K562 (cell line): ENCODE data around the gene LTBP1. TPM values are rescaled to one million over a fixed set of nuclear protein-coding genes. Genes with fewer than 3 reads are reported as not detected.

ENCODE experiments used
- ATAC-seq: fragments of 200-7000 bp; cut with Tn5 transposase; 3 replicates; pipeline ENCODE4 v1.9.1; 2020; ENCODE audit warnings: moderate library complexity
- BruUV-seq: library from RNA; stranded (reverse); fragments of 400-500 nt; replicated peaks from 2 replicates; lab custom pipeline; 2021; lab: Mats Ljungman, UMichigan
- CTCF ChIA-PET: fragments of 300-600 bp; formaldehyde crosslinking; extraction: SDS; loops from one replicate; lab custom pipeline; 2021; ENCODE audit warnings: low intra/inter-chr PET ratio; lab: Yijun Ruan, JAX
- POLR2A ChIA-PET: fragments of 300-600, 350-650 bp; sonication (Branson Sonifier 250); formaldehyde crosslinking; extraction: SDS; loops from one replicate; lab custom pipeline; 2021; ENCODE audit warnings: antibody characterized with exemption, inconsistent platforms; lab: Yijun Ruan, JAX
- DNase-seq, 4 experiments: peaks; one replicate each; pipeline versions ENCODE4 v3.0.0 to v3.0.0-alpha.2; 2011 to 2018; ENCODE audit warnings: low spot score in 3 of 4, mixed read lengths in 3 of 4; ENCODE audit errors: extremely low read depth in 1 of 4
- FAIRE-seq: peaks from 2 replicates; lab custom pipeline; 2011; peaks lifted over from hg19 to GRCh38; lab: Jason Lieb, UNC
- H2AFZ ChIP-seq: 2 replicates; pipeline ENCODE4 v1.6.0; 2011; ENCODE audit warnings: low read depth, low read length, control low read depth, inconsistent platforms
- H3K27ac ChIP-seq: fragments of 200-600 bp; 3 replicates; pipeline ENCODE4 v1.8.0; 2011; ENCODE audit warnings: low read depth, mild to moderate bottlenecking, control low read depth, inconsistent platforms, low read length, moderate library complexity, mixed read lengths; ENCODE audit errors: extremely low read depth
- H3K27me3 ChIP-seq, 2 experiments: fragments of 300-600 bp in 1 of 2; 2 replicates in 1 of 2; 3 replicates in 1 of 2; pipeline versions ENCODE4 v1.6.0 to v1.8.0; 2011; ENCODE audit warnings: inconsistent platforms in 2 of 2, low read length in 2 of 2, mild to moderate bottlenecking in 1 of 2, mixed read lengths in 1 of 2, moderate library complexity in 1 of 2; ENCODE audit not compliant: control insufficient read depth in 2 of 2, insufficient read depth in 2 of 2
- H3K36me3 ChIP-seq: fragments of 300-600 bp; 3 replicates; pipeline ENCODE4 v1.8.0; 2011; ENCODE audit warnings: mild to moderate bottlenecking, low read length, inconsistent platforms; ENCODE audit not compliant: control insufficient read depth, insufficient read depth
- H3K4me1 ChIP-seq, 2 experiments: fragments of 200-600 bp in 1 of 2; replicated peaks in 1 of 2; 2 replicates in 1 of 2; 3 replicates in 1 of 2; pipeline versions ENCODE4 v1.5.1 to v1.8.0; 2011; ENCODE audit warnings: inconsistent platforms in 2 of 2, low read length in 2 of 2, mild to moderate bottlenecking in 1 of 2, mixed read lengths in 1 of 2, moderate library complexity in 1 of 2; ENCODE audit not compliant: control insufficient read depth in 2 of 2, insufficient read depth in 2 of 2
- H3K4me2 ChIP-seq: 2 replicates; pipeline ENCODE4 v1.6.1; 2011; ENCODE audit warnings: low read length, control low read depth, inconsistent platforms, mixed read lengths; ENCODE audit not compliant: insufficient read depth
- H3K4me3 ChIP-seq: fragments of 200-600 bp; sonication (generic), shearing (Covaris generic); 2 replicates; pipeline ENCODE4 v1.5.1; 2016; ENCODE audit warnings: control low read depth, inconsistent platforms
- H3K79me2 ChIP-seq: fragments of 200-600 bp; 3 replicates; pipeline ENCODE4 v1.8.0; 2011; ENCODE audit warnings: low read length, inconsistent platforms; ENCODE audit not compliant: control insufficient read depth, insufficient read depth
- H3K9ac ChIP-seq, 2 experiments: 2 replicates each; pipeline versions ENCODE4 v1.6.0 to v1.6.1; 2011; ENCODE audit warnings: low read depth in 2 of 2, low read length in 2 of 2, control low read depth in 1 of 2, inconsistent platforms in 1 of 2, mild to moderate bottlenecking in 1 of 2, mixed read lengths in 1 of 2; ENCODE audit not compliant: insufficient read depth in 1 of 2
- H3K9me1 ChIP-seq: one replicate; pipeline ENCODE4 v1.6.0; 2011; ENCODE audit warnings: inconsistent platforms, mild to moderate bottlenecking, low read length, moderate library complexity; ENCODE audit not compliant: control insufficient read depth, insufficient read depth
- H3K9me3 ChIP-seq: replicated peaks from 2 replicates; pipeline ENCODE4 v1.5.1; 2011; ENCODE audit warnings: low read depth, low read length, inconsistent platforms; ENCODE audit not compliant: control insufficient read depth, insufficient read depth
- H4K20me1 ChIP-seq: replicated peaks from 2 replicates; pipeline ENCODE4 v1.6.1; 2011; ENCODE audit warnings: low read length, inconsistent platforms, mixed read lengths; ENCODE audit not compliant: control insufficient read depth, insufficient read depth
- ARID3B ChIP-seq: fragments of 250-450 bp; sonication (Bioruptor Pico); IDR thresholded peaks from 2 replicates; pipeline ENCODE4 v1.4.0; 2020; ENCODE audit warnings: borderline replicate concordance
- CTCFL ChIP-seq: IDR thresholded peaks from 2 replicates; pipeline ENCODE4 v1.6.1; 2011; ENCODE audit warnings: borderline replicate concordance, low read depth, mild to moderate bottlenecking, moderate library complexity, low read length; ENCODE audit not compliant: insufficient read depth, poor library complexity, severe bottlenecking
- FOS ChIP-seq: IDR thresholded peaks from 3 replicates; pipeline ENCODE4 v1.6.1; 2011; ENCODE audit not compliant: insufficient read length; ENCODE audit errors: extremely low read depth
- FOXA3 ChIP-seq, 2 experiments: fragments of 450-650 bp in 1 of 2; sonication (generic) in 1 of 2; formaldehyde crosslinking; IDR thresholded peaks in 1 of 2; conservative IDR thresholded peaks in 1 of 2; 2 replicates each; pipeline versions ENCODE4 v1.4.0 to v1.8.0; 2020 to 2022; ENCODE audit warnings: mild to moderate bottlenecking in 2 of 2, missing genetic modification reagents in 1 of 2
- SMARCC2 ChIP-seq: fragments of 450-650 bp; IDR thresholded peaks from 2 replicates; pipeline ENCODE4 v1.6.1; 2017; ENCODE audit warnings: antibody characterized with exemption, moderate library complexity, mild to moderate bottlenecking, low read depth
- UBTF ChIP-seq, 2 experiments: IDR thresholded peaks; 2 replicates each; pipeline ENCODE4 v1.6.1; 2012; ENCODE audit warnings: improper control_type of control experiment in 2 of 2, low read depth in 2 of 2, low read length in 2 of 2, borderline replicate concordance in 1 of 2
- ZBTB8A ChIP-seq: fragments of 450-650 bp; IDR thresholded peaks from 2 replicates; pipeline ENCODE4 v1.6.1; 2018; ENCODE audit warnings: mild to moderate bottlenecking, moderate library complexity; ENCODE audit not compliant: partially characterized antibody
- ZNF212 ChIP-seq: fragments of 450-650 bp; formaldehyde crosslinking; IDR thresholded peaks from 2 replicates; pipeline ENCODE4 v1.4.0; 2020; ENCODE audit warnings: mild to moderate bottlenecking
- ZNF253 ChIP-seq: fragments of 250-450 bp; sonication (Bioruptor Pico); conservative IDR thresholded peaks from 2 replicates; pipeline ENCODE4 v1.6.1; 2021; ENCODE audit warnings: mild to moderate bottlenecking
- ZNF384 ChIP-seq: IDR thresholded peaks from 2 replicates; pipeline ENCODE4 v1.6.1; 2012; ENCODE audit warnings: low read depth, low read length, improper control_type of control experiment
- WGBS: fragments of 100-300 bp; shearing (Covaris generic); methylation state at CpG from one replicate; pipeline ENCODE4 v1.1.6; 2016; ENCODE audit warnings: low coverage, mixed read lengths; ENCODE audit not compliant: insufficient coverage; ENCODE audit errors: missing lambda C conversion rate; 5-methylcytosine and 5-hydroxymethylcytosine counted together
- in situ Hi-C: fragments of 300-500 bp; cut with MboI; formaldehyde crosslinking; loops from 4 replicates; pipeline ENCODE4 v1.15.0; 2018; ENCODE audit warnings: inconsistent platforms, mixed read lengths
- intact Hi-C: fragments of 100-400 bp; cut with micrococcal nuclease; formaldehyde crosslinking; loops from 2 replicates; pipeline ENCODE4 v1.14.2; 2022
- polyA plus RNA-seq, 8 experiments: library from polyadenylated mRNA; depleted of rRNA in 4 of 8; stranded (reverse) in 5 of 8; unstranded in 3 of 8; fragments of >200 nt; fragmentation: Nextera tagmentation in 2 of 8; fragmentation: Illumina TruSeq in 1 of 8; extraction: Ambion mirVana in 2 of 8; extraction: Trizol in 1 of 8; gene quantifications; 2 replicates each; pipeline versions ENCODE4 v1.2.1 to v1.2.3, GENCODE V29; 2011 to 2014; ENCODE audit warnings: inconsistent platforms in 1 of 8, missing spikeins in 1 of 8
- total RNA-seq, 7 experiments: library from RNA; depleted of rRNA in 6 of 7; stranded (reverse); fragments of >200 nt in 6 of 7; fragmentation: Illumina TruSeq in 2 of 7; extraction: Trizol in 2 of 7; gene quantifications; 2 replicates each; pipeline versions ENCODE4 v1.2.1 to v1.2.3, GENCODE V29; 2011 to 2021; ENCODE audit warnings: low replicate concordance in 1 of 7

LTBP1 gene
- total and polyA plus RNA-seq, 9 of the 15 experiments (the other 6 are each of a cell fraction or from before 2014, with no cell fraction given), result 3.6 to 16.4 (median 8.5) TPM

- no peaks in the 10 kb centered on the region for H4K20me1 ChIP-seq
- no peak for ATAC-seq
- no peak overlapping the region for H3K4me2 ChIP-seq
- no peaks in the 10 kb centered on the region for H3K79me2 ChIP-seq
- ChIA-PET CTCF (no interaction called here), POLR2A (interaction anchor here (0.7 kb wide), 1 partner anchor 13 kb away, joined by 3 read pairs; no protein-coding TSS in a partner anchor)
- WGBS, result 47% methylated on average over 3 of the region's 3 CpGs
- no peaks in the 10 kb centered on the region for H3K9me1 ChIP-seq
- no peaks in the 10 kb centered on the region for H3K27me3 ChIP-seq
- H3K4me3 ChIP-seq, result no peak overlapping the region
- in situ Hi-C loops (no loop called here), intact Hi-C loops (no loop called here)
- TF ChIP-seq ZNF384 (no peak), FOS (no peak), ZBTB8A (no peak), ZNF212 (no peak), ARID3B (no peak), SMARCC2 (no peak), UBTF (IDR thresholded peaks at IDR 0.05; ENCODE audit: borderline replicate concordance in 1 of 2, low read depth in 2 of 2, low read length in 2 of 2) (no peak), CTCFL (no peak), FOXA3 (CRISPR knock-in tag; conservative IDR thresholded peaks at IDR 0.05 in 1 of 2, IDR thresholded peaks at IDR 0.05 in 1 of 2) (no peak), ZNF253 (CRISPR knock-in tag) (no peak)
- H3K36me3 ChIP-seq, result no peaks in the 10 kb centered on the region; the same call in 2 of the 3 replicates
- H3K4me1 ChIP-seq, result no peaks in the 10 kb centered on the region
- DNase-seq, result no peak
- no peak overlapping the region for H2AFZ ChIP-seq
- H3K9ac ChIP-seq, result no peak overlapping the region
- no TSS peak for BruUV-seq
- FAIRE-seq, result no peak
- no peak overlapping the region for H3K27ac ChIP-seq
- H3K9me3 ChIP-seq, result no peaks in the 10 kb centered on the region
Measured at GRCh38 chr2:33347856-33348255, 401.1 kb downstream of the LTBP1 start.
